Natural killer cell (primary cell): Measurements from ENCODE around the gene EZR. TPM values are rescaled to one million over a fixed set of nuclear protein-coding genes. Genes with fewer than 3 reads are reported as not detected.

Source experiments
- ATAC-seq, 3 donors: fragments of 150-1000 bp in 2 of 3; fragments of 200-7000 bp in 1 of 3; cut with Tn5 transposase; 1 replicate in 1 of 3; 2 replicates in 2 of 3; pipeline ENCODE4 v1.10.0; 2021; ENCODE audit warnings: mild to moderate bottlenecking in 2 of 3, moderate library complexity in 2 of 3
- DNase-seq, 2 donors: peaks; one replicate each; pipeline versions ENCODE4 v3.0.0 to v3.0.0-alpha.2; 2013 to 2021; ENCODE audit warnings: mixed read lengths in 1 of 2
- H3K27ac ChIP-seq: one replicate; pipeline ENCODE4 v1.5.1; 2013; ENCODE audit warnings: mild to moderate bottlenecking, low read length
- H3K27me3 ChIP-seq: one replicate; pipeline ENCODE4 v1.6.1; 2013; ENCODE audit warnings: low read length; ENCODE audit not compliant: control insufficient read depth, insufficient read depth
- H3K36me3 ChIP-seq: one replicate; pipeline ENCODE4 v1.6.1; 2013; ENCODE audit warnings: low read length; ENCODE audit not compliant: control insufficient read depth, insufficient read depth
- H3K4me1 ChIP-seq: one replicate; pipeline ENCODE4 v1.6.1; 2013; ENCODE audit warnings: low read length; ENCODE audit not compliant: control insufficient read depth, insufficient read depth
- H3K4me3 ChIP-seq: one replicate; pipeline ENCODE4 v1.5.1; 2013; ENCODE audit warnings: low read length
- H3K9me3 ChIP-seq: one replicate; pipeline ENCODE4 v1.6.1; 2013; ENCODE audit warnings: low read length; ENCODE audit not compliant: control insufficient read depth, insufficient read depth
- H3K27ac Mint-ChIP-seq, 2 donors: one replicate each; pipeline ENCODE4 v1.8.0; 2022; ENCODE audit warnings: mild to moderate bottlenecking in 2 of 2, mixed read lengths in 2 of 2, moderate library complexity in 1 of 2
- H3K27me3 Mint-ChIP-seq, 2 donors: one replicate each; pipeline ENCODE4 v1.8.0; 2022; ENCODE audit warnings: low read depth in 2 of 2, mixed read lengths in 2 of 2
- H3K36me3 Mint-ChIP-seq: one replicate; pipeline ENCODE4 v1.8.0; 2022; ENCODE audit warnings: mixed read lengths
- H3K4me1 Mint-ChIP-seq, 2 donors: one replicate each; pipeline ENCODE4 v1.8.0; 2022; ENCODE audit warnings: mixed read lengths in 2 of 2
- H3K4me3 Mint-ChIP-seq: one replicate; pipeline ENCODE4 v1.8.0; 2022; ENCODE audit warnings: mild to moderate bottlenecking, moderate library complexity, mixed read lengths
- H3K9me3 Mint-ChIP-seq, 2 donors: one replicate each; pipeline ENCODE4 v1.8.0; 2022; ENCODE audit warnings: mixed read lengths in 2 of 2
- CTCF ChIP-seq: fragments of 200-600 bp; IDR thresholded peaks from one replicate; pipeline ENCODE4 v1.8.0; 2022; ENCODE audit warnings: antibody characterized with exemption
- WGBS: methylation state at CpG from one replicate; pipeline ENCODE4 v1.1.7; 2013; ENCODE audit warnings: missing lambda C conversion rate; ENCODE audit not compliant: insufficient coverage; 5-methylcytosine and 5-hydroxymethylcytosine counted together
- intact Hi-C: fragments of 100-400 bp; cut with micrococcal nuclease; formaldehyde crosslinking; loops from one replicate; pipeline ENCODE4 v1.14.2; 2022
- total RNA-seq, 4 donors: library from RNA; stranded (reverse); fragments of 120-200 nt in 1 of 4; gene quantifications; one replicate each; pipeline versions ENCODE4 v1.2.3 to v1.2.4, GENCODE V29; 2013 to 2022

EZR gene
- total RNA-seq, 3 donors from 2014 or later (not counting 1 experiment from before 2014, with no cell fraction given): 119 to 157 (median 133) TPM

GRCh38 chr6:158774717-158775449 is 44.3 kb downstream of the EZR start:
- Histone ChIP-seq H3K9me3 (no peaks in the 10 kb centered on the region), H3K4me3 (no peak overlapping the region), H3K27me3 (no peaks in the 10 kb centered on the region), H3K27ac (no peak overlapping the region), H3K36me3 (peaks cover 85% of the 10 kb centered on the region), H3K4me1 (peaks cover 29% of the 10 kb centered on the region)
- no peak for TF ChIP-seq CTCF
- Mint-ChIP-seq H3K27me3 (no peaks in the 10 kb centered on the region), H3K27ac (peak overlapping the region in 1 of 2 donors; percentile 43), H3K9me3 (no peaks in the 10 kb centered on the region), H3K4me1 (peaks cover 52 to 54% of the 10 kb centered on the region in 2 donors), H3K36me3 (peaks cover 30% of the 10 kb centered on the region), H3K4me3 (no peak overlapping the region)
- no peak for ATAC-seq
- 96% methylated on average over 17 of the region's 17 CpGs for WGBS
- DNase-seq: no peak
- intact Hi-C loops: no loop called here

GRCh38 chr6:158773581-158774449 is 45.4 kb downstream of the EZR start:
- no peaks in the 10 kb centered on the region for H3K27me3 ChIP-seq
- no peak for DNase-seq
- Mint-ChIP-seq H3K4me3 (no peak overlapping the region), H3K27ac (peak overlapping the region; percentile 84 to 87), H3K4me1 (peaks cover 49 to 58% of the 10 kb centered on the region in 2 donors), H3K9me3 (no peaks in the 10 kb centered on the region), H3K27me3 (no peaks in the 10 kb centered on the region), H3K36me3 (peaks cover 31% of the 10 kb centered on the region)
- no peak overlapping the region for H3K27ac ChIP-seq
- intact Hi-C loops: no loop called here
- H3K36me3 ChIP-seq: peaks cover 92% of the 10 kb centered on the region
- no peaks in the 10 kb centered on the region for H3K9me3 ChIP-seq
- ATAC-seq: no peak
- no peak overlapping the region for H3K4me3 ChIP-seq
- 95% methylated on average over 21 of the region's 21 CpGs for WGBS
- TF ChIP-seq CTCF: no peak
- peaks cover 29% of the 10 kb centered on the region for H3K4me1 ChIP-seq

GRCh38 chr6:158772851-158773371 is 46.3 kb downstream of the EZR start:
- Mint-ChIP-seq H3K27ac (peak overlapping the region; percentile 84 to 87), H3K27me3 (no peaks in the 10 kb centered on the region), H3K4me1 (peaks cover 40 to 52% of the 10 kb centered on the region in 2 donors), H3K4me3 (peak overlapping the region; percentile 42), H3K9me3 (no peaks in the 10 kb centered on the region), H3K36me3 (peaks cover 30% of the 10 kb centered on the region)
- Histone ChIP-seq H3K36me3 (peaks cover 92% of the 10 kb centered on the region), H3K4me3 (no peak overlapping the region), H3K27me3 (no peaks in the 10 kb centered on the region), H3K27ac (peak overlapping the region; percentile 37), H3K4me1 (peaks cover 29% of the 10 kb centered on the region), H3K9me3 (no peaks in the 10 kb centered on the region)
- intact Hi-C loops: no loop called here
- no peak for TF ChIP-seq CTCF
- peak in 2 of 3 donors; percentile 10 to 42 for ATAC-seq
- DNase-seq: peak in 1 of 2 donors; percentile 56
- 94% methylated on average over 3 of the region's 6 CpGs for WGBS
